Loucy (cell line): ENCODE data around the gene MGMT.

Experiments used
- H2AFZ ChIP-seq: fragments of 200-600 bp; sonication (generic); 2 replicates; pipeline ENCODE4 v1.6.0; 2016; ENCODE audit warnings: antibody characterized with exemption, mild to moderate bottlenecking, low read length, moderate library complexity
- H3F3A ChIP-seq: fragments of 200-600 bp; 2 replicates; pipeline ENCODE4 v1.6.0; 2016; ENCODE audit warnings: antibody characterized with exemption, low read depth, mild to moderate bottlenecking
- H3K27me3 ChIP-seq: fragments of 200-600 bp; sonication (generic); 2 replicates; pipeline ENCODE4 v1.6.1; 2014; ENCODE audit warnings: low read length, mild to moderate bottlenecking; ENCODE audit not compliant: insufficient read depth, poor library complexity, severe bottlenecking
- H3K36me3 ChIP-seq: fragments of 200-600 bp; sonication (generic); 2 replicates; pipeline ENCODE4 v1.6.1; 2016; ENCODE audit warnings: low read length; ENCODE audit not compliant: insufficient read depth
- H3K4me1 ChIP-seq: fragments of 200-600 bp; sonication (generic); 2 replicates; pipeline ENCODE4 v1.5.1; 2014; ENCODE audit warnings: low read length, mild to moderate bottlenecking; ENCODE audit not compliant: insufficient read depth, poor library complexity, severe bottlenecking
- H3K4me2 ChIP-seq: fragments of 200-600 bp; sonication (generic); 2 replicates; pipeline ENCODE4 v1.6.0; 2014; ENCODE audit warnings: antibody characterized with exemption, low read length, low read depth, mild to moderate bottlenecking; ENCODE audit not compliant: poor library complexity, severe bottlenecking
- H3K4me3 ChIP-seq: fragments of 200-600 bp; sonication (generic); 2 replicates; pipeline ENCODE4 v1.5.1; 2014; ENCODE audit warnings: low read length, mild to moderate bottlenecking, mixed read lengths; ENCODE audit not compliant: poor library complexity, severe bottlenecking
- H3K79me2 ChIP-seq: fragments of 200-600 bp; sonication (generic); 2 replicates; pipeline ENCODE4 v1.6.1; 2014; ENCODE audit warnings: low read length; ENCODE audit not compliant: insufficient read depth
- H3K9ac ChIP-seq: fragments of 200-600 bp; sonication (generic); 2 replicates; pipeline ENCODE4 v1.6.0; 2014; ENCODE audit warnings: mild to moderate bottlenecking, low read depth, low read length, moderate library complexity; ENCODE audit not compliant: poor library complexity, severe bottlenecking
- H3K9me2 ChIP-seq: fragments of 200-600 bp; sonication (generic); replicated peaks from 2 replicates; pipeline ENCODE4 v1.6.1; 2016; ENCODE audit warnings: low read depth, low read length, mixed read lengths
- H3K9me3 ChIP-seq: fragments of 200-600 bp; sonication (generic); 2 replicates; pipeline ENCODE4 v1.6.1; 2014; ENCODE audit warnings: mild to moderate bottlenecking, antibody characterized with exemption, low read length, low read depth; ENCODE audit not compliant: insufficient read depth
- H4K20me1 ChIP-seq: fragments of 200-600 bp; sonication (generic); 2 replicates; pipeline ENCODE4 v1.6.0; 2014; ENCODE audit warnings: antibody characterized with exemption, low read length, mild to moderate bottlenecking; ENCODE audit not compliant: insufficient read depth, poor library complexity, severe bottlenecking
- EZH2phosphoT487 ChIP-seq: fragments of 200-600 bp; IDR thresholded peaks from 2 replicates; pipeline ENCODE4 v1.6.1; 2018; ENCODE audit warnings: antibody characterized with exemption, mild to moderate bottlenecking, moderate library complexity, borderline replicate concordance
- TF ChIP-seq, protein P1 (sequence below): fragments of 200-600 bp; sonication (generic); conservative IDR thresholded peaks from 2 replicates; pipeline ENCODE4 v1.5.1; 2014; ENCODE audit warnings: mild to moderate bottlenecking, antibody characterized with exemption, low read length

Gene MGMT

DNA sequence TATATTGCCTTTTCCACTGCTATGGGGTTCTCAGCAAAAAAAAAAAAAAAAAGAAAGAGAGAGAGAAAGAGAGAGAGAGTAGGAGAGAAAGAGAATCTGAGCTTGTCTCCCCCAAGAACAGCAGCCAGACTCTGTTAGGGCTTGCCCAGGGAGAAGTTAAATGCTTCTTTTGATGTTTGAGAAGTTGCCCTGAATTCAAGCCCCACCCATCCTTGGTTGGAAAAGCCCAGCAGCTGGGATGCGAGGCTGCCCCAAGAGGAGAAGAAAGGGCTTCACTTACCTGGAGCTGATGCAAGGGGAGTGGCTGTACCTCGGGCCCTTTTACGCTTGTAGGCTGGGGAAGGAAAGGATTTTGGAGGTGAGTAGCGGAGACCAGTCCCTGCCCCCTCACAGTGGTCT lies 20.9 kb upstream of the MGMT start:
- Histone ChIP-seq H3K27me3 (no peaks in the 10 kb centered on the region), H3K4me1 (no peaks in the 10 kb centered on the region), H3K36me3 (no peaks in the 10 kb centered on the region), H3K9me3 (no peaks in the 10 kb centered on the region), H4K20me1 (no peaks in the 10 kb centered on the region), H3K9me2 (no peaks in the 10 kb centered on the region), H3F3A (no peaks in the 10 kb centered on the region), H3K9ac (no peak overlapping the region), H2AFZ (no peak overlapping the region), H3K4me2 (no peak overlapping the region), H3K4me3 (no peak overlapping the region), H3K79me2 (no peaks in the 10 kb centered on the region)
- no peak for TF ChIP-seq EZH2phosphoT487
- TF ChIP-seq, protein P1, sequence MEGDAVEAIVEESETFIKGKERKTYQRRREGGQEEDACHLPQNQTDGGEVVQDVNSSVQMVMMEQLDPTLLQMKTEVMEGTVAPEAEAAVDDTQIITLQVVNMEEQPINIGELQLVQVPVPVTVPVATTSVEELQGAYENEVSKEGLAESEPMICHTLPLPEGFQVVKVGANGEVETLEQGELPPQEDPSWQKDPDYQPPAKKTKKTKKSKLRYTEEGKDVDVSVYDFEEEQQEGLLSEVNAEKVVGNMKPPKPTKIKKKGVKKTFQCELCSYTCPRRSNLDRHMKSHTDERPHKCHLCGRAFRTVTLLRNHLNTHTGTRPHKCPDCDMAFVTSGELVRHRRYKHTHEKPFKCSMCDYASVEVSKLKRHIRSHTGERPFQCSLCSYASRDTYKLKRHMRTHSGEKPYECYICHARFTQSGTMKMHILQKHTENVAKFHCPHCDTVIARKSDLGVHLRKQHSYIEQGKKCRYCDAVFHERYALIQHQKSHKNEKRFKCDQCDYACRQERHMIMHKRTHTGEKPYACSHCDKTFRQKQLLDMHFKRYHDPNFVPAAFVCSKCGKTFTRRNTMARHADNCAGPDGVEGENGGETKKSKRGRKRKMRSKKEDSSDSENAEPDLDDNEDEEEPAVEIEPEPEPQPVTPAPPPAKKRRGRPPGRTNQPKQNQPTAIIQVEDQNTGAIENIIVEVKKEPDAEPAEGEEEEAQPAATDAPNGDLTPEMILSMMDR, result no peak

DNA sequence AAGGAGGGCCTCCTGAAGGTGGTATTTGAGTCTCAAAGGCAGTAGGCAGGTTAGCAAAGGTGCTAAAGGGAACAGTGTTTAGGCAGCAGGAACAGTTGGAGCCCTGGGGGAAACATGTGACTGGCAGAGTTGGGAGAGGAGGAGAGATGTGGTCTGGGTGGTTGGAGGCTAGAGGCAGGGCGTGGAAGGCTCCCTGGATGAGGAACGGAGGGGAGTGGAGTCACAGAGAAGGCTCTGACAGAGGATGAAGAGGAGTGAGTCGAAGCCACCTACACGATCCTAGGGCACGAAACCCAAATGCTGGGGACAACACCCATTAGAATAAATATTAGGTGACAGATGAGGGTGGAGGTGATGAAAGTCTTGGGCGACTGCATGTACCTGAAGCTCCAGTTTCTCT lies 19.6 kb upstream of the MGMT start:
- H3K27me3 ChIP-seq, result no peaks in the 10 kb centered on the region
- no peaks in the 10 kb centered on the region for H3K9me3 ChIP-seq
- H3K9ac ChIP-seq, result no peak overlapping the region
- H3K4me2 ChIP-seq, result no peak overlapping the region
- no peaks in the 10 kb centered on the region for H3K79me2 ChIP-seq
- no peaks in the 10 kb centered on the region for H4K20me1 ChIP-seq
- H2AFZ ChIP-seq, result no peak overlapping the region
- no peaks in the 10 kb centered on the region for H3F3A ChIP-seq
- no peaks in the 10 kb centered on the region for H3K9me2 ChIP-seq
- H3K36me3 ChIP-seq, result no peaks in the 10 kb centered on the region
- TF ChIP-seq EZH2phosphoT487, result no peak
- TF ChIP-seq, protein P1, result no peak
- no peak overlapping the region for H3K4me3 ChIP-seq
- H3K4me1 ChIP-seq, result no peaks in the 10 kb centered on the region

- Histone ChIP-seq H3K36me3 (no peaks in the 10 kb centered on the region), H3K9ac (no peak overlapping the region), H3K9me2 (no peaks in the 10 kb centered on the region)
Measured at GRCh38 chr10:129448086-129448485, 19.0 kb upstream of the MGMT start.

More at GRCh38 chr10:129448086-129448485, 19.0 kb upstream of the MGMT start:
- no peaks in the 10 kb centered on the region for H4K20me1 ChIP-seq
- H3K27me3 ChIP-seq, result no peaks in the 10 kb centered on the region
- TF ChIP-seq, protein P1, result no peak
- no peak for TF ChIP-seq EZH2phosphoT487
- H3K4me1 ChIP-seq, result no peaks in the 10 kb centered on the region
- no peaks in the 10 kb centered on the region for H3K79me2 ChIP-seq
- no peaks in the 10 kb centered on the region for H3F3A ChIP-seq
- H3K9me3 ChIP-seq, result no peaks in the 10 kb centered on the region
- no peak overlapping the region for H3K4me3 ChIP-seq
- H2AFZ ChIP-seq, result no peak overlapping the region
- no peak overlapping the region for H3K4me2 ChIP-seq
